ENCODE results near the gene ALOX15.

DNA sequence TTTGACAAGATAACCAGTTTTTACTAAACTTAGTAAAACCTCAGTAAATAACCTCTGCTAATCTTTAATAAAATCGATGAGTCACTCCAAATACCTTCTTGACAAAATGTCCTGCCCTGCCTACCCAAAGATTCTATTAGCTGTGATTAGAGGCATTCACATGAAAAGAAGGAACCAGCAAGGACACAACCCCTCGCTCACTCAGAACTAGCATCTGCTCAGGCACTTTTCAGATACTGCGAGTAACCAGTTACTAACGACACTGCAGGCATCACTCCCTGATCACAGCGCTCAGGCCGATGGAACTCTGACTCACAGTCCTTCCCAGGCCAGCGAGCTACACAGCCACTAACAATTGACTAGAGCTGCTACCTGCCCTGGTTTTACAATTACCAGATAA lies 38.2 kb upstream of the ALOX15 start:
- TF ChIP-seq, protein P1, sequence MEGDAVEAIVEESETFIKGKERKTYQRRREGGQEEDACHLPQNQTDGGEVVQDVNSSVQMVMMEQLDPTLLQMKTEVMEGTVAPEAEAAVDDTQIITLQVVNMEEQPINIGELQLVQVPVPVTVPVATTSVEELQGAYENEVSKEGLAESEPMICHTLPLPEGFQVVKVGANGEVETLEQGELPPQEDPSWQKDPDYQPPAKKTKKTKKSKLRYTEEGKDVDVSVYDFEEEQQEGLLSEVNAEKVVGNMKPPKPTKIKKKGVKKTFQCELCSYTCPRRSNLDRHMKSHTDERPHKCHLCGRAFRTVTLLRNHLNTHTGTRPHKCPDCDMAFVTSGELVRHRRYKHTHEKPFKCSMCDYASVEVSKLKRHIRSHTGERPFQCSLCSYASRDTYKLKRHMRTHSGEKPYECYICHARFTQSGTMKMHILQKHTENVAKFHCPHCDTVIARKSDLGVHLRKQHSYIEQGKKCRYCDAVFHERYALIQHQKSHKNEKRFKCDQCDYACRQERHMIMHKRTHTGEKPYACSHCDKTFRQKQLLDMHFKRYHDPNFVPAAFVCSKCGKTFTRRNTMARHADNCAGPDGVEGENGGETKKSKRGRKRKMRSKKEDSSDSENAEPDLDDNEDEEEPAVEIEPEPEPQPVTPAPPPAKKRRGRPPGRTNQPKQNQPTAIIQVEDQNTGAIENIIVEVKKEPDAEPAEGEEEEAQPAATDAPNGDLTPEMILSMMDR (IDR thresholded peaks at IDR 0.05), result no peak
- TF ChIP-seq POLR2AphosphoS5 (IDR thresholded peaks at IDR 0.05), result no peak

All from esophagus muscularis mucosa (tissue), 3 donors.